MM.1S (cell line): ENCODE data around the gene TCF21.

Experiments used
- CTCF ChIP-seq: fragments of 300-600 bp; sonication (generic); IDR thresholded peaks from 2 replicates; pipeline ENCODE4 v1.5.1; 2016; ENCODE audit warnings: antibody characterized with exemption, low read length, mixed read lengths
- EZH2 ChIP-seq: fragments of 300-600 bp; sonication (generic); optimal IDR thresholded peaks from 2 replicates; pipeline ENCODE3; 2017; ENCODE audit warnings: low read depth, mild to moderate bottlenecking, antibody characterized with exemption, low read length, mixed read lengths
- EZH2phosphoT487 ChIP-seq: fragments of 300-600 bp; sonication (generic); IDR thresholded peaks from 2 replicates; pipeline ENCODE4 v1.6.1; 2018; ENCODE audit warnings: antibody characterized with exemption, low read length

GRCh38 chr6:133917781-133918180, 28.9 kb downstream of the TCF21 start:
- TF ChIP-seq EZH2phosphoT487 (no peak), CTCF (no peak), EZH2 (no peak)
